Measurements from ENCODE around the gene TMTC1. TPM values are rescaled to one million over a fixed set of nuclear protein-coding genes. Genes with fewer than 3 reads are reported as not detected.
"Not testable (repeated sequence)": the region's sequence is repeated elsewhere in the genome, so short reads cannot be mapped to it uniquely, and the experiment has no call there.

Gene TMTC1
- total RNA-seq, 1 experiment from 2014 or later, result 10.7 TPM

- DNase-seq (ENCODE audit: extremely low read depth, low read depth), result no peak
Measured at GRCh38 chr12:29582146-29582545, 201.6 kb downstream of the TMTC1 start.

GRCh38 chr12:29581631-29582030, 202.1 kb downstream of the TMTC1 start:
- no peak for DNase-seq (ENCODE audit: extremely low read depth, low read depth)

DNA sequence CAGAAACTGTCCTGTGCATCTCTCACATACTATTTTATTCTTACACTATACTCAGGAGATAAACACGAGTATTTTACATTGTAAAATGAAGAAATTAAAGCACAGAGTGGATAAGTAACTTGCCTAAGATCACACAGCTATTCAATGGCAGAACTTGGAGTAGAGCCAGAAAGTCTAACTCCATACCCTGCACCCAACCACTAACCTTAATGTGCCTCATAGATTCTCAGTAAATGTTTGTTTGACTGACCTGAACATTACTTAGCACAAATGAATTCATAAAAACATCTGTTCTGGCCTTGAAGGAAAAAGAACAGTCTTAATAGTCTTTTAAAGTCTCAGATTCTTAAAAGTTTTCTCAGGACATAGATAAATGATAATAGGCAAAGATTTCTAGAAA, 202.8 kb downstream of the TMTC1 start:
- DNase-seq (ENCODE audit: extremely low read depth, low read depth), result no peak

- DNase-seq (ENCODE audit: extremely low read depth, low read depth), result no peak
Measured at GRCh38 chr12:29578731-29579130, 205.0 kb downstream of the TMTC1 start.

DNA sequence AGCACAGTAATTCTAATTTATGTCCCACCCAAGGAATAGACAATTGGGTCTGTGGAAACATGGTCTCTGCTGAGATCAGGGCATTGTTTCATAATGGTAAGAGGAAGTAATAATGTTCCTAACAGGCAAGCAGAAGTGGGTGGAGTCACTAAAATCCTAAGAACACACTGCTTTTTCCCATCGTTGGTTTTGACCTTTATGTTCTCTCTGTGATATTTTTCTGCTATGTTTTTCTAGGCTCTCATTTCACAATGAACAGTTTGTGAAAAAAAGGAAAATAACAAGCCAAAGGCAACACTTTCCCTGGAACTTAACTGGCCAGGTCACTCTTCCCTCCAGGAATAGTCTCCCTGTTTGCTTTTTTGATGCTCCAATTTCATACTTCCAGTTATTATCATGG, 205.7 kb downstream of the TMTC1 start:
- DNase-seq (ENCODE audit: extremely low read depth, low read depth), result no peak

GRCh38 chr12:29574500-29574899, 209.2 kb downstream of the TMTC1 start:
- no peak for DNase-seq (ENCODE audit: extremely low read depth, low read depth)

GRCh38 chr12:29572938-29573337, 210.8 kb downstream of the TMTC1 start:
- no peak for DNase-seq (ENCODE audit: extremely low read depth, low read depth)

DNA sequence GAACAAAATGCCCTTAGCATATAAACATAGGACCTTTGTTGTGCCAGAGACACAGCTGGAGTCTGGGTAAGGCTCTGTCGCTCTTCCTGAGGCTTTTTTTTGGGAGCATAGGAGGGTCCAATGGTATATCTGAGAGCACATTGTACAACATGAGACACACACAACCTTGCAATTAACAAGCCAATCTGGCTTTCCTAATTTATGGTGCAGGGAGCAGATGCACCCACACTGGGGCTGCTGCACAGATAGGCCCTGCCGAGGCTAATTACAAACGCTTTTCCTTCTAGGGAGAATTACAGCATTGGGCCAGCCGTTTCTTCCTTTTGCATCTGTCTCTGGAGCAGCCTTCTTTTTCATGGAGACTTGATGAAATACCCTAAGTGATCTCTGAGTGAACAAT, 211.3 kb downstream of the TMTC1 start:
- DNase-seq (ENCODE audit: extremely low read depth, low read depth), result no peak

DNA sequence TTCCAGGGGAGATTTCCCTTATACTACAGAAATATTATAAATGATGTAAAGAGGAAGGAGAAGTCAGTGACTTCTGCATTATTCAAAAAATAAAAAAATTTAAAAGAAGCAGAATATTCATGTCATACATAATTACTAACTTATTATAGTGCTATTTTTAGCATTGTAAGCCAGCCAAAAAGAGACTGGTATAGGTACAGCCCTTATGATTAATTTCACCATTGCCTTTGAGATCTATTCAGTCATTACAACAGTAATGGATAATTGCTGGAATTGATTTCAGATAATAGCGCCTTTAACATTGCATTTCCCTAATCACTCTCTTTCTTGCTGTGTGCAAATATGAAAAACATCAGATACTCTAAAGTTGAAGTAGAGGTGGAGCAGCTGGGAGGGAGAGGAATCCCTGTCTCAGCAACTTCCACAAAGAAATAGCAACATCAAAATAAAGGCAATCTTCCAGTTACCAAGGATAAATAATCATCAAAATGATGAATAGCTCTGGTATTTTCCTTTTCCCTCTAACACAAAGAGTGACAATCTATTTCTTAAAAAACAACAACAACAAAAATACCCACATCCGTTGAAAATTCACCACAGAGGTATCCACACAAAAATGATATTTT, 214.5 kb downstream of the TMTC1 start:
- no peak for DNase-seq (ENCODE audit: extremely low read depth, low read depth)

DNA sequence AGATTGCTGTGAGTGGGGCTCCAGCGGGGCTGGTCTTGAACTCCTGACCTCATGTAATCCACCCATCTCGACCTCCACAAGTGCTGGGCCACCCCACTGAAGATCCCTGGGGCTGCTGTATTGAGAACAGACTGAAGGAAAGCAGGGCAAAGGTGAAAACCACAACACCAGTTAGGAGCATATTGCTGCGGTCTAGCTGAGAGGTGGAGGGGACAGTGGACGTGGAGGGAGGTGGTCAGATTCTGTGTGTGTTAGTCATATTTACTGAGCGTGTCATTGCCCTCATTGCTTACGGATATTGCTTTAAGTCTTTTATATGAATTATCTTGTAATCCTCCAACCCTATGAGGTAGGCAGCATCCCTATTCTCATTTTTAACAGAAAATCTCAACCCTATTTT, 217.3 kb downstream of the TMTC1 start:
- DNase-seq (ENCODE audit: extremely low read depth, low read depth), result no peak

- no peak for DNase-seq (ENCODE audit: extremely low read depth, low read depth)
Measured at GRCh38 chr12:29565727-29566126, 218.0 kb downstream of the TMTC1 start.

- no peak for DNase-seq (ENCODE audit: extremely low read depth, low read depth)
Measured at GRCh38 chr12:29564925-29565324, 218.8 kb downstream of the TMTC1 start.

GRCh38 chr12:29563636-29564035, 220.1 kb downstream of the TMTC1 start:
- no peak for DNase-seq (ENCODE audit: extremely low read depth, low read depth)

DNA sequence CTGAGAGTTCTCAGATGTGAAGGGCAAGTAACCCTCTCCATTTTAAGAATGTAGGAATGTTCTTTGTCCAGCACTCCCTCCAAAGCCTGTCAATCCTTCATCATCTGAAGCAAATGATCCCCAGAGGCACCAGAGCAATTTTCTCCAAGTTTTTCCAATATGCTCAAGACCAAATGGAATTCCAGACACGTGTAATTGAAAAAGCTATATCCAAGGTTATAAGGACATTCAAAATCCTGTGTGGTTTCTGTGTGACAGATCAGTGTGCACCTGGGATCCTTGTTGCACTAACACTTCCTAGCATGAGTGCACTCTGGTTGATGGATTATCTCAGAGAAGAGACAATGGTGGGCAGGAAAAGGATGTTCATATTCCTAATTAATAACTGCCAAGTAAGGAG, 220.7 kb downstream of the TMTC1 start:
- DNase-seq (ENCODE audit: extremely low read depth, low read depth), result no peak

- DNase-seq (ENCODE audit: extremely low read depth, low read depth), result no peak
Measured at GRCh38 chr12:29562110-29562804, 221.5 kb downstream of the TMTC1 start.

DNA sequence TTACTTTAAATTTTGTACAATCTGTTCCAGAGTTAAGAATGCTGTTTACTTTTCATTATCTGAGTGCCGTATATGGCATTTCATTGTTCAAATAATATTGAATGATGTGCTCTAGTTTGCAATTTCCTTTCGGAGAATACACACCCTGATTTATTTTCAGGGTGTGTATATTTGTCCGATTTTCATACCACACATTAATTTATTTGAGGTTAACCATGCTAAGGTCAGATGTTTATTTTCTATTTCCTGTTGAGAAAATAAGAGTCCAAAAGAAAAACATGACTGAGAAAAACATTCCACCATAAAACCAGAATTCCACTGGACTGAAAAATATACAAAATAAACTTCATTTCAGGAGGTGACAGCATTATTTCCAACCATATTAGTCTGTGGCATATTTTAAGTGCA, 222.1 kb downstream of the TMTC1 start:
- no peak for DNase-seq (ENCODE audit: extremely low read depth, low read depth)

GRCh38 chr12:29559198-29559597, 224.5 kb downstream of the TMTC1 start:
- DNase-seq (ENCODE audit: extremely low read depth, low read depth), result no peak

- DNase-seq (ENCODE audit: extremely low read depth, low read depth), result no peak
Measured at GRCh38 chr12:29556363-29556762, 227.4 kb downstream of the TMTC1 start.

DNA sequence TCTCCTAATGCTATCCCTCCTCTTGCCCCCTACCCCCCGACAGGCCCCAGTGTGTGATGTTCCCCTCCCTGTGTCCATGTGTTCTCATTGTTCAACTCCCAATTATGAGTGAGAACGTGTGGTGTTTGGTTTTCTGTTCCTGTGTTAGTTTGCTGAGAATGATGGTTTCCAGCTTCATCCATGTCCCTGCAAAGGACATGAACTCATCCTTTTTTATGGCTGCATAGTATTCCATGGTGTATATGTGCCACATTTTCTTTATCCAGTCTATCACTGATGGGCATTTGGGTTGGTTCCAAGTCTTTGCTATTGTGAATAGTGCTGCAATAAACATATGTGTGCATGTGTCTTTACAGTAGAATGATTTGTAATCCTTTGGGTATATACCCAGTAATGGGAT, 228.3 kb downstream of the TMTC1 start:
- DNase-seq (ENCODE audit: extremely low read depth, low read depth), result not testable (repeated sequence)

GRCh38 chr12:29552994-29553748, 230.6 kb downstream of the TMTC1 start:
- no peak for DNase-seq (ENCODE audit: extremely low read depth, low read depth)

GRCh38 chr12:29552324-29552927, 231.3 kb downstream of the TMTC1 start:
- peak; percentile 51 for DNase-seq (ENCODE audit: extremely low read depth, low read depth)
